A549 (cell line): ENCODE results near the gene LDLRAD4. TPM values are rescaled to one million over a fixed set of nuclear protein-coding genes. Genes with fewer than 3 reads are reported as not detected.

Experiments used
- ATAC-seq, 2 experiments: fragments of 200-7000 bp in 1 of 2; fragments of >200 bp in 1 of 2; cut with Nextera tagmentation in 1 of 2; cut with Tn5 transposase in 1 of 2; 3 replicates each; pipeline versions ENCODE4 v1.8.0 to v1.9.1; 2018 to 2020; ENCODE audit warnings: mild to moderate bottlenecking in 1 of 2, moderate library complexity in 1 of 2
- CTCF ChIA-PET: fragments of 300-600 bp; sonication (Branson Sonifier 250); formaldehyde crosslinking; extraction: SDS; loops from one replicate; lab custom pipeline; 2021; ENCODE audit warnings: antibody characterized with exemption, inconsistent platforms; lab: Yijun Ruan, JAX
- POLR2A ChIA-PET: fragments of 350-600 bp; formaldehyde crosslinking; extraction: SDS; loops from one replicate; lab custom pipeline; 2021; ENCODE audit warnings: antibody characterized with exemption, inconsistent platforms; lab: Yijun Ruan, JAX
- DNase-seq, 2 experiments: peaks; one replicate each; pipeline versions ENCODE4 v3.0.0 to v3.0.0-alpha.2; 2011 to 2016; ENCODE audit warnings: low read depth in 1 of 2, low spot score in 1 of 2
- FAIRE-seq: peaks from 2 replicates; lab custom pipeline; 2011; peaks lifted over from hg19 to GRCh38; lab: Jason Lieb, UNC
- H3K27ac ChIP-seq, 2 experiments: fragments of >200 bp; sonication (Bioruptor Twin); formaldehyde crosslinking; 3 replicates each; pipeline ENCODE4 v1.5.1; 2016 to 2017
- H3K4me1 ChIP-seq: fragments of >200 bp; sonication (Bioruptor Twin); formaldehyde crosslinking; 3 replicates; pipeline ENCODE4 v1.6.1; 2016
- H3K4me2 ChIP-seq: fragments of >200 bp; sonication (Bioruptor Twin); formaldehyde crosslinking; 3 replicates; pipeline ENCODE4 v1.6.1; 2016
- H3K4me3 ChIP-seq: fragments of >200 bp; sonication (Bioruptor Twin); formaldehyde crosslinking; 3 replicates; pipeline ENCODE4 v1.5.1; 2016
- H3K9me3 ChIP-seq: fragments of >200 bp; sonication (Bioruptor Twin); formaldehyde crosslinking; 3 replicates; pipeline ENCODE4 v1.6.1; 2016
- BHLHE40 ChIP-seq: IDR thresholded peaks from 2 replicates; pipeline ENCODE4 v1.6.1; 2012; ENCODE audit warnings: low read depth, low read length, inconsistent platforms
- CBX8 ChIP-seq: fragments of 200-600 bp; sonication (generic); IDR thresholded peaks from 2 replicates; pipeline ENCODE4 v1.6.1; 2016
- CEBPB ChIP-seq, 2 experiments: fragments of >200 bp in 1 of 2; sonication (Bioruptor Twin) in 1 of 2; formaldehyde crosslinking in 1 of 2; IDR thresholded peaks; 2 replicates each; pipeline ENCODE4 v1.6.1; 2012 to 2016
- EHF ChIP-seq: fragments of 250-450 bp; sonication (Bioruptor Pico); IDR thresholded peaks from 2 replicates; pipeline ENCODE4 v1.5.0; 2020; ENCODE audit warnings: mild to moderate bottlenecking
- EP300 ChIP-seq, 2 experiments: fragments of >200 bp; sonication (Bioruptor Twin); formaldehyde crosslinking; IDR thresholded peaks; 2 replicates in 1 of 2; 3 replicates in 1 of 2; pipeline ENCODE4 v1.6.1; 2016 to 2017
- ESRRA ChIP-seq: fragments of 150-350 bp; IDR thresholded peaks from 2 replicates; pipeline ENCODE4 v1.6.1; 2014; ENCODE audit warnings: mild to moderate bottlenecking, low read length, borderline replicate concordance
- HOXB13 ChIP-seq: fragments of 250-450 bp; sonication (Bioruptor Pico); IDR thresholded peaks from 2 replicates; pipeline ENCODE4 v1.5.0; 2020; ENCODE audit warnings: low read depth, mild to moderate bottlenecking, moderate library complexity
- HOXB5 ChIP-seq: fragments of 250-450 bp; sonication (Bioruptor Pico); IDR thresholded peaks from 2 replicates; pipeline ENCODE4 v1.5.0; 2020; ENCODE audit warnings: mild to moderate bottlenecking, moderate library complexity
- JUN ChIP-seq, 2 experiments: fragments of >200 bp; sonication (Bioruptor Twin); formaldehyde crosslinking; IDR thresholded peaks; 2 replicates in 1 of 2; 3 replicates in 1 of 2; pipeline ENCODE4 v1.6.1; 2016 to 2017
- JUNB ChIP-seq: fragments of >200 bp; sonication (Bioruptor Twin); formaldehyde crosslinking; IDR thresholded peaks from 2 replicates; pipeline ENCODE4 v1.6.1; 2016
- NPAS2 ChIP-seq: fragments of 250-450 bp; sonication (Bioruptor Pico); IDR thresholded peaks from 2 replicates; pipeline ENCODE4 v1.8.0; 2022; ENCODE audit warnings: mild to moderate bottlenecking, moderate library complexity, borderline replicate concordance
- POLR2AphosphoS2 ChIP-seq: conservative IDR thresholded peaks from 2 replicates; pipeline ENCODE4 v1.6.1; 2012; ENCODE audit warnings: low read length, improper control_type of control experiment, inconsistent platforms
- RCOR1 ChIP-seq: fragments of 150-350 bp; IDR thresholded peaks from 2 replicates; pipeline ENCODE4 v1.6.1; 2014; ENCODE audit warnings: antibody characterized with exemption, low read length, low read depth
- ZC3H11A ChIP-seq: fragments of 450-650 bp; IDR thresholded peaks from 2 replicates; pipeline ENCODE4 v1.6.1; 2014; ENCODE audit warnings: antibody characterized with exemption, mild to moderate bottlenecking
- WGBS: methylation state at CpG from one replicate; pipeline ENCODE4 v1.1.6; 2017; ENCODE audit errors: missing lambda C conversion rate; 5-methylcytosine and 5-hydroxymethylcytosine counted together
- polyA plus RNA-seq, 4 experiments: library from polyadenylated mRNA; depleted of rRNA in 3 of 4; stranded (reverse); fragments of >200 nt; fragmentation: RNase III in 1 of 4; extraction: RNeasy Plus Mini Kit Qiagen cat#74134 plus additional on column Dnase treatment in 1 of 4; gene quantifications; 2 replicates in 3 of 4; 3 replicates in 1 of 4; pipeline ENCODE4 v1.2.3, GENCODE V29; 2011 to 2017
- TF ChIP-seq, protein P1 (sequence below): fragments of 200-600 bp; sonication (generic); IDR thresholded peaks from 2 replicates; pipeline ENCODE4 v1.6.1; 2016; ENCODE audit warnings: antibody characterized with exemption, mild to moderate bottlenecking, moderate library complexity
- TF ChIP-seq, protein P2 (sequence below): fragments of >200 bp; sonication (Bioruptor Twin); formaldehyde crosslinking; IDR thresholded peaks from 2 replicates; pipeline ENCODE4 v1.6.1; 2016

LDLRAD4 gene
- polyA plus RNA-seq, 2 of the 4 experiments (the other 2 are of a cell fraction): 5.2 to 7.6 TPM

DNA sequence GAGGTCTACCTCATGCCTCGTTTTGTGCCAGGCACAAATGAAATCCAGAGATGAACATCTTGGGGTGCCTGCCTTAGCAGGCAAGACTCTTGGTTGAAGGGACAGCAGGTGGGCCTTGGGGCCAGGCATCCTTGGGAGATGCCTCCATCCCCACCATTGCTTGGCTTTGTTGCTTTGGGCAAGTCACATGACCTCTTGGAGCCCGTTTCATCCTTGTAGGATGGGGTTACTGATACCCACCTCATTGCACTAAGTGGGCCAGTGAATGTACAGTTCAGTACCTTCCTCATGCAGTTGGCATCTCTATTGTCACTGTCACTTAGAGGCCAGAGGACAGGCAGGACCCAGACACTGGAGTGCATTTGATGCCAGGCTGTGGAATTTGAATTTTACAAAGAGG lies 195.5 kb downstream of the LDLRAD4 start:
- H3K9me3 ChIP-seq: no peaks in the 10 kb centered on the region
- CTCF ChIA-PET: no interaction called here

DNA sequence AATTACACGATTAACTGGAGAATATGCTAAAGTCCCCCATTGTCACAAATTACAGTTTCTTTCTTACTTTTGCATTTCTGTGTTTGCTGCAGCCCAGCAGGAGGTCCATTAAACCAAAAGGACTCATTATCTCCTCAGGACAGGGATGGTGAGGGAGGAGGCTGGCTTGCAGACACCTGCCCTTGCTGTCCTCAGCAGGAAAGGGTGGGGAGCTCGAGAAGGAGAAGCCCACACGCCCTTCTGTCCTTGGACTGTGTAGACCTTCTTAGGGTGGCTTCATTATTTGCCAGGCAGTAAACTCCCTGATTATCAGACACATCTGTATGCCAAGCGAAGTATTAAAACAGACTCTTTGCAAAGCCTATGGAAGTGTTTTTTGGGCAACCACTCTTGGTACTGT lies 196.0 kb downstream of the LDLRAD4 start:
- no peak overlapping the region for H3K27ac ChIP-seq
- TF ChIP-seq, protein P1, sequence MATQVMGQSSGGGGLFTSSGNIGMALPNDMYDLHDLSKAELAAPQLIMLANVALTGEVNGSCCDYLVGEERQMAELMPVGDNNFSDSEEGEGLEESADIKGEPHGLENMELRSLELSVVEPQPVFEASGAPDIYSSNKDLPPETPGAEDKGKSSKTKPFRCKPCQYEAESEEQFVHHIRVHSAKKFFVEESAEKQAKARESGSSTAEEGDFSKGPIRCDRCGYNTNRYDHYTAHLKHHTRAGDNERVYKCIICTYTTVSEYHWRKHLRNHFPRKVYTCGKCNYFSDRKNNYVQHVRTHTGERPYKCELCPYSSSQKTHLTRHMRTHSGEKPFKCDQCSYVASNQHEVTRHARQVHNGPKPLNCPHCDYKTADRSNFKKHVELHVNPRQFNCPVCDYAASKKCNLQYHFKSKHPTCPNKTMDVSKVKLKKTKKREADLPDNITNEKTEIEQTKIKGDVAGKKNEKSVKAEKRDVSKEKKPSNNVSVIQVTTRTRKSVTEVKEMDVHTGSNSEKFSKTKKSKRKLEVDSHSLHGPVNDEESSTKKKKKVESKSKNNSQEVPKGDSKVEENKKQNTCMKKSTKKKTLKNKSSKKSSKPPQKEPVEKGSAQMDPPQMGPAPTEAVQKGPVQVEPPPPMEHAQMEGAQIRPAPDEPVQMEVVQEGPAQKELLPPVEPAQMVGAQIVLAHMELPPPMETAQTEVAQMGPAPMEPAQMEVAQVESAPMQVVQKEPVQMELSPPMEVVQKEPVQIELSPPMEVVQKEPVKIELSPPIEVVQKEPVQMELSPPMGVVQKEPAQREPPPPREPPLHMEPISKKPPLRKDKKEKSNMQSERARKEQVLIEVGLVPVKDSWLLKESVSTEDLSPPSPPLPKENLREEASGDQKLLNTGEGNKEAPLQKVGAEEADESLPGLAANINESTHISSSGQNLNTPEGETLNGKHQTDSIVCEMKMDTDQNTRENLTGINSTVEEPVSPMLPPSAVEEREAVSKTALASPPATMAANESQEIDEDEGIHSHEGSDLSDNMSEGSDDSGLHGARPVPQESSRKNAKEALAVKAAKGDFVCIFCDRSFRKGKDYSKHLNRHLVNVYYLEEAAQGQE: no peak
- TF ChIP-seq, protein P2, sequence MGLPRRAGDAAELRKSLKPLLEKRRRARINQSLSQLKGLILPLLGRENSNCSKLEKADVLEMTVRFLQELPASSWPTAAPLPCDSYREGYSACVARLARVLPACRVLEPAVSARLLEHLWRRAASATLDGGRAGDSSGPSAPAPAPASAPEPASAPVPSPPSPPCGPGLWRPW: no peak
- no peak for TF ChIP-seq HOXB5 (CRISPR knock-in tag)
- TF ChIP-seq JUN (IDR thresholded peaks at IDR 0.05): no peak
- no peak for TF ChIP-seq HOXB13 (CRISPR knock-in tag)
- FAIRE-seq (no peak), DNase-seq (no peak), ATAC-seq (no peak)
- H3K9me3 ChIP-seq: no peaks in the 10 kb centered on the region
- 38% methylated on average over 4 of the region's 4 CpGs for WGBS
- no peak overlapping the region for H3K4me2 ChIP-seq
- no peaks in the 10 kb centered on the region for H3K4me1 ChIP-seq
- no peak overlapping the region for H3K4me3 ChIP-seq
- POLR2A ChIA-PET: no interaction called here
- CTCF ChIA-PET: no interaction called here

More for the DNA sequence above, 195.5 kb downstream of the LDLRAD4 start:
- H3K4me3 ChIP-seq: no peak overlapping the region
- TF ChIP-seq JUNB (no peak), RCOR1 (no peak), BHLHE40 (no peak), ESRRA (no peak), EP300 (IDR thresholded peaks at IDR 0.05) (no peak), ZC3H11A (no peak), NPAS2 (CRISPR knock-in tag) (no peak), CEBPB (IDR thresholded peaks at IDR 0.05) (no peak)
- FAIRE-seq (no peak), ATAC-seq (no peak), DNase-seq (no peak)
- POLR2A ChIA-PET: no interaction called here
- H3K27ac ChIP-seq: no peak overlapping the region
- no peaks in the 10 kb centered on the region for H3K4me1 ChIP-seq
- 0% methylated on average over 2 of the region's 2 CpGs for WGBS
- no peak overlapping the region for H3K4me2 ChIP-seq

DNA sequence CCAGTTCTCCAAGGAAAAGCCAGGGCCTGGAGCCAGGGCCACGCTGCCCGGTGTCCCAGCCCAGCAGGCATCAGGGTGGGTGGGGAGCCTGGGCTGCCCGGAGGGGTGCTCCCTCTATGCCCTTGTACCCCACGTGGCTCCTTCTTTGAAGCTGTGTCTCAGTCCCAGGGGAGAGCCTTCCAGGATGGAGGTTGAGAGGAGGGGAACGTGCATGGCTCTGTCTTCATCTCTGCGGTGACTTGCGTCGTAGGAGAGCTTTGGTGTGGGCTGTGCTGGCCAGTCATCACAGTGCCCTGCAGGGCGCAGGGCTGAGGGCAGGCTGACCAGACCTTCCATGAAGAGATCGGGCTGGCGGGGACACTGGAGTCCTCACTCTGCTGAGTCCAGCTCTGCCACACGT lies 197.2 kb downstream of the LDLRAD4 start:
- DNase-seq: no peak
- TF ChIP-seq CBX8 (no peak), EHF (CRISPR knock-in tag) (no peak), HOXB13 (CRISPR knock-in tag) (no peak), POLR2AphosphoS2 (no peak), BHLHE40 (no peak)
- TF ChIP-seq, all 56 proteins: peak for 0
- ATAC-seq (no peak), FAIRE-seq (no peak)
- CTCF ChIA-PET: no interaction called here
- H3K4me3 ChIP-seq: no peak overlapping the region
- H3K4me1 ChIP-seq: no peaks in the 10 kb centered on the region
- WGBS: 72% methylated on average over 7 of the region's 12 CpGs
- POLR2A ChIA-PET: no interaction called here
- H3K4me2 ChIP-seq: no peak overlapping the region
- H3K9me3 ChIP-seq: no peaks in the 10 kb centered on the region
- H3K27ac ChIP-seq: no peak overlapping the region

DNA sequence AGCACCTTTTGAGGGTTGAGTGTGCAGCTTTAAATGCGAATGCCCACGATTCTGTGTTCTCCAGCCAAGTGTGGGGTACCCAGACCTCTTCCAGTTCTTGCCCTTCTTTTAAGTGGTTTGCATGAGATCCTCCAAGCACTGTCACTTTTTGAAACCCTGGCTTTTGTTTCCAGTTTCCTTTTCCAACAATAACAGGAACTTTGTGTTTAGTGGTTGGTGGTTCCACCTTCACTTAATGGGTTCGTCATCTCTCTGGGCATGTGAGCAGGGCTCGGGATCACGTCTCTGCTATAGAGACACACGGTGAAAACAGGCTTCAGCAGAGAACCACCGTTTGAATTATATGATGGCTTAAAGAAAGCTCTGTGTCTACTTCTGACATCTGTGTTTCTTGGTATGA lies 197.6 kb downstream of the LDLRAD4 start:
- ATAC-seq: no peak
- Histone ChIP-seq H3K4me1 (no peaks in the 10 kb centered on the region), H3K4me3 (no peak overlapping the region)
- TF ChIP-seq EHF (CRISPR knock-in tag): no peak
- TF ChIP-seq, all 56 proteins: peak for 0
- Histone ChIP-seq H3K9me3 (no peaks in the 10 kb centered on the region), H3K4me2 (no peak overlapping the region), H3K27ac (no peak overlapping the region)
- FAIRE-seq: no peak
- DNase-seq: no peak
- CTCF ChIA-PET: no interaction called here
- 49% methylated on average over 7 of the region's 7 CpGs for WGBS
- POLR2A ChIA-PET: no interaction called here
